ENCODE measurements around the gene AK1. TPM values are rescaled to one million over a fixed set of nuclear protein-coding genes. Genes with fewer than 3 reads are reported as not detected.

Gene AK1
- total RNA-seq, 6 experiments from 2014 or later: 109 to 130 (median 124) TPM

DNA sequence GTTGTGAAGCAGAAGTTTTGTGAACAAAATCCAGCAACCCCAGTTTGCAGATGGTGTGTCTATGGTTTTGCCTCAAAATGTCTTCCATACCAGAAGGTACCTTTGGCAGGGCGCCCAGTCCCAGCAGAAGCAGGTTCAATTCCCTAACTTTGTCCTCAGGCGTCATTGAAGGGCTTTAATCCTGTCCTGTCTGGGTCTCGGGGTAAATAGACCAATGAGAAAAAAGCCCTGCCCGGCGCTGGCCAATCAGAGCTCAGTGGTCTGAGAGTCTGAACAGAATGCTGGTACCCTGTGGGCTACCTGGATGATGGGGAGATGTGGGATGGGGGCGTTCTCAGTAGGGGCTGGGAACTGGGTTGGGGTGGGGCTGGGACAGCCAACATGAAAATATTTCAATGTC lies 45.6 kb upstream of the AK1 start:
- Mint-ChIP-seq H3K27ac (peak overlapping the region; percentile 97), H3K4me1 (ENCODE audit: low read depth) (peaks cover 66% of the 10 kb centered on the region), H3K27me3 (ENCODE audit: insufficient read depth) (no peaks in the 10 kb centered on the region; the same call in 1 of the 2 replicates), H3K9me3 (no peaks in the 10 kb centered on the region), H3K4me3 (no peak overlapping the region), H3K36me3 (ENCODE audit: low read depth) (peaks cover 5% of the 10 kb centered on the region; the same call in 1 of the 2 replicates)
- TF ChIP-seq, protein P1, sequence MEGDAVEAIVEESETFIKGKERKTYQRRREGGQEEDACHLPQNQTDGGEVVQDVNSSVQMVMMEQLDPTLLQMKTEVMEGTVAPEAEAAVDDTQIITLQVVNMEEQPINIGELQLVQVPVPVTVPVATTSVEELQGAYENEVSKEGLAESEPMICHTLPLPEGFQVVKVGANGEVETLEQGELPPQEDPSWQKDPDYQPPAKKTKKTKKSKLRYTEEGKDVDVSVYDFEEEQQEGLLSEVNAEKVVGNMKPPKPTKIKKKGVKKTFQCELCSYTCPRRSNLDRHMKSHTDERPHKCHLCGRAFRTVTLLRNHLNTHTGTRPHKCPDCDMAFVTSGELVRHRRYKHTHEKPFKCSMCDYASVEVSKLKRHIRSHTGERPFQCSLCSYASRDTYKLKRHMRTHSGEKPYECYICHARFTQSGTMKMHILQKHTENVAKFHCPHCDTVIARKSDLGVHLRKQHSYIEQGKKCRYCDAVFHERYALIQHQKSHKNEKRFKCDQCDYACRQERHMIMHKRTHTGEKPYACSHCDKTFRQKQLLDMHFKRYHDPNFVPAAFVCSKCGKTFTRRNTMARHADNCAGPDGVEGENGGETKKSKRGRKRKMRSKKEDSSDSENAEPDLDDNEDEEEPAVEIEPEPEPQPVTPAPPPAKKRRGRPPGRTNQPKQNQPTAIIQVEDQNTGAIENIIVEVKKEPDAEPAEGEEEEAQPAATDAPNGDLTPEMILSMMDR (IDR thresholded peaks at IDR 0.05): no peak
- no peak for DNase-seq

DNA sequence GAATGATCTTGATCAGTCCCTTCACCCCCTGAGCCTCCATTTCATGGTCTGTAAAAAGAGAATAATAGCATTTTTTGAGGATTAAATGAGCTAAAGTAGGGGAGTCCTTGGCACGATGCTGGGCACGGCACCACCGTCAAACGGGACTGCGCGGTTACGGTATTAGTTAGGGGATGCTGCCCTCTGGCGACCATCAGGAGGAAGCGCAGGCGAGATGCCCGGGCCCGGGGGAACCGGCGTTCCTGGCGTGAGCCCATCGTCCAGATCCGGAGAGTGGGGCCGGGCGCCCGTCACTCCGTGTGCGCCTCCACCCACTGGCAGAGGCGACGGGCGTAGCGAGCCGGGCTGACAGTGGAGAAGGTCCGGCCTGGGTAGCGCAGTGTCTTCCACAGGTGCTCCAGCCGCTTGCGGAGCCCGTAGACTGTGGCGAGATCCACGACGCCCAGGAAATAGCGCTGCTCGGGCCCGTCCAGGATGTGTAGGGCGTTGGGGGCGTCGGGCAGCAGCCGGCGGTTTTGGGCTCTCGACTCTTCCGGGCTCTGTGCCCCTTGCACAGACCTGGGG lies 44.2 kb upstream of the AK1 start:
- TF ChIP-seq, protein P1 (IDR thresholded peaks at IDR 0.05): peak; percentile 98
- peaks cover 5% of the 10 kb centered on the region; the same call in 1 of the 2 replicates for H3K36me3 Mint-ChIP-seq (ENCODE audit: low read depth)
- H3K27me3 Mint-ChIP-seq (ENCODE audit: insufficient read depth): no peaks in the 10 kb centered on the region; the same call in 1 of the 2 replicates
- H3K9me3 Mint-ChIP-seq: no peaks in the 10 kb centered on the region
- H3K4me3 Mint-ChIP-seq: peak overlapping the region; percentile 26; the same call in 1 of the 2 replicates
- no peak for DNase-seq
- peak overlapping the region; percentile 40; the same call in 1 of the 2 replicates for H3K27ac Mint-ChIP-seq
- H3K4me1 Mint-ChIP-seq (ENCODE audit: low read depth): peaks cover 77% of the 10 kb centered on the region

DNA sequence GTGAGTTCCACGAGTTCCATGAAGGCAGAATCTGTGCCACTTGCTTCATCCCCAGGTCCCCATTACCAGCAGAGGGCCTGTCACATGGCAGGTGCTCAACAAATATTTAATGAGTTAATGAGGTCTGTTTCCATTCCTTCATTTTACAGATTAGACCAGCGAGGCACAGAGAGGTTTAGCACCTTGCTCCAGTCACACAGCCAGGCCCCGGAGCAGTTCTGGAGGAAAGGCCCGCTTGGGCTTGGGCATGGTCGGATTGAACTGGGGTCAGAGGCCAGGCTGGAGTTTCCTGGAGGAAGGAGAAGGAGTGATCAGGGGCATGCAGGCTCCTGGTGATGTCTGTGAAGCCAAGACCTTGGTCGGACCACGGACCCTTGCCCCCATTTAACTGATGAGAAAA lies 43.3 kb upstream of the AK1 start:
- Mint-ChIP-seq H3K27ac (peak overlapping the region; percentile 74), H3K9me3 (no peaks in the 10 kb centered on the region)

DNA sequence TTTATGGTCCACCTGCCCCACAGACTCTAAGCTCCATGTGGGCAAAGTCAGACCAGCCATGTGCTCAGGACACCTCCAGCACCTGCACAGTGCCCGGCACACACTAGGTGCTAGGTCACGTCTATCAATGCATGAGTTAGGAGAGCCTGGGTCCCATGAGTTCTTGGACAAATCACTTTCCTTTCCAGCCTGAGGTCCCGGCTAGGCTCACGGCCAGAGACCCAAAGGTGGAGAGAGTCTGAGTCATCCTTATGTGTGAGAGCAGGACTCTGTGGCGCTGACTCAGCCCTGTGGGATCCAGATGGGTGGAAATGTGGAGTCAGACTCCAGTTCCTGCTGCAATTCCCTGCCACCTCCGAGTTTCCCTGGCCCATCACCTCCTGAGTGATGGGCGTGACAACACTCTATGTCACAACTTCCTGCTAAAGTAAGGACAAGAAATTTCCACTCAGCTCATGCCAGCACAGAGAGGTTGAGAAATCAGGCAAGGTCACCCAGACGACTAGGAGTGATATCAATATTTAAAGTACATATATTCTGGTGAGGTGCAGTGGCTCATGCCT lies 41.9 kb upstream of the AK1 start:
- Mint-ChIP-seq H3K36me3 (ENCODE audit: low read depth) (no peaks in the 10 kb centered on the region), H3K27me3 (ENCODE audit: insufficient read depth) (no peaks in the 10 kb centered on the region; the same call in 1 of the 2 replicates), H3K9me3 (no peaks in the 10 kb centered on the region), H3K4me1 (ENCODE audit: low read depth) (peaks cover 78% of the 10 kb centered on the region), H3K4me3 (peak overlapping the region; percentile 51), H3K27ac (peak overlapping the region; percentile 94)
- TF ChIP-seq, protein P1 (IDR thresholded peaks at IDR 0.05): no peak
- peak; percentile 99 for DNase-seq

More for the DNA sequence above, 43.3 kb upstream of the AK1 start:
- TF ChIP-seq, protein P1 (IDR thresholded peaks at IDR 0.05): no peak
- H3K27me3 Mint-ChIP-seq (ENCODE audit: insufficient read depth): no peaks in the 10 kb centered on the region; the same call in 1 of the 2 replicates
- H3K4me3 Mint-ChIP-seq: no peak overlapping the region
- peaks cover 5% of the 10 kb centered on the region; the same call in 1 of the 2 replicates for H3K36me3 Mint-ChIP-seq (ENCODE audit: low read depth)
- peaks cover 78% of the 10 kb centered on the region for H3K4me1 Mint-ChIP-seq (ENCODE audit: low read depth)
- DNase-seq: no peak

DNA sequence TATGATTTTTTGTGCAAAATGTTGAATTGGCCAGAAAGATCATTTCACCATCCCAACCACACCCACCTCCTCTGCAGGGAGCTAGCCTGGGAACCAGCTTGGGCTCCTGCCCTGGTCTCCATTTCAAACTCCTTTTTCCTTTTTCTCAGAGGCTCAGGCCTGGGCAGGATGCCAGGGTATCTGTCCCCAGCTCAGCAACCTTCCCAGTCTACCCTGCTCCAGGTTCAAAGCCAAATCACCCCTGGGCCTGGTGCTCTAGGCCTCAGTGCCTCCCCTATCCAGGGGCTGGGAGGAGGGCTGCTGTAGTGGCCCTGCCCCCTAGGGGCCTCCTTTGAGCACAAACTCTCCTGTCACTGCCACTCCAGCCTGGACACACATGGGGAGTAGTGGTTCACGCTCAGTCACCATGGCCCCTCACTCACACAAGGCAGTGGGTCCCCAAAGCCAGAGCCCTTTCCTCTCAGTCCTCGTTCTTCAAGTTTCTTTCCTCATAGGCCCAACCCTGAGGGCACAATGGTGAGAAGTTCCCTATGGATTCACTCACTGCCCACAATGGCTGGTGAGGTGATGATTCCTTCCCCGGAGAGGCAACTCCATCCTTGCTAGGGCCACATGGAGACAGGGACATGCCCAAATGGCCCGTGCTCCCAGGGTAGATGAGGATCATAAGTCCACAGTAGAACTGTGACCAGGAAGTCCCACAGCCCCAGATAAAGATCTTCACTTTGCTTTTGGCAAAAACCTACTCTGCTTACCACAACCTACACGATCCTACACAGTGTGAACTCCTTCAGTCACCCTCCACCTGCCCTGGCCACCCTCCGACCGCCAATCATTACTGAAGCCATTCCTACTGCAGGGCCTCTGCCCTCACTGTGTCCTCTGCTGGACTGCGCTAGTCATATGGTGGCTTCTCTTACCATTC lies 41.0 kb upstream of the AK1 start:
- Mint-ChIP-seq H3K27me3 (ENCODE audit: insufficient read depth) (no peaks in the 10 kb centered on the region), H3K9me3 (no peaks in the 10 kb centered on the region), H3K36me3 (ENCODE audit: low read depth) (no peaks in the 10 kb centered on the region), H3K4me1 (ENCODE audit: low read depth) (peaks cover 70% of the 10 kb centered on the region), H3K4me3 (peak overlapping the region; percentile 51), H3K27ac (peak overlapping the region; percentile 94)
- TF ChIP-seq, protein P1 (IDR thresholded peaks at IDR 0.05): peak; percentile 51
- no peak for DNase-seq
